HG02885 (cell line): ENCODE results near the gene TRABD.
"Not testable (repeated sequence)": the region's sequence is repeated elsewhere in the genome, so short reads cannot be mapped to it uniquely, and the experiment has no call there.

Experiments
- ATAC-seq: cut with Tn5 transposase; IDR thresholded peaks from one replicate; pipeline ENCODE4 v1.9.1; 2021; ENCODE audit warnings: mild to moderate bottlenecking; ENCODE audit not compliant: unreplicated experiment, poor library complexity

TRABD gene

GRCh38 chr22:50151571-50152537 lies 33.9 kb upstream of the TRABD start:
- ATAC-seq, result no peak

GRCh38 chr22:50153056-50153755 lies 32.5 kb upstream of the TRABD start:
- ATAC-seq, result no peak

GRCh38 chr22:50153756-50154140 lies 32.0 kb upstream of the TRABD start:
- no peak for ATAC-seq

- ATAC-seq, result no peak
These were observed 27.9 kb upstream of the TRABD start for GRCh38 chr22:50157709-50158375.

GRCh38 chr22:50160947-50161346 lies 24.8 kb upstream of the TRABD start:
- ATAC-seq, result no peak

- ATAC-seq, result no peak
These were observed 24.0 kb upstream of the TRABD start for GRCh38 chr22:50161508-50162390.

GRCh38 chr22:50162391-50162956 lies 23.2 kb upstream of the TRABD start:
- no peak for ATAC-seq

GRCh38 chr22:50165436-50166123 lies 20.1 kb upstream of the TRABD start:
- ATAC-seq, result no peak

- ATAC-seq, result no peak
These were observed 17.8 kb upstream of the TRABD start for GRCh38 chr22:50167689-50168489.

GRCh38 chr22:50168490-50169180 lies 17.1 kb upstream of the TRABD start:
- not testable (repeated sequence) for ATAC-seq

- ATAC-seq, result no peak
These were observed 16.4 kb upstream of the TRABD start for GRCh38 chr22:50169181-50169759.

GRCh38 chr22:50169774-50170341 lies 15.9 kb upstream of the TRABD start:
- ATAC-seq, result no peak

GRCh38 chr22:50170453-50171318 lies 15.0 kb upstream of the TRABD start, which contains the start of gene PANX2:
PANX2 (plus strand) TSS chr22:50170731; CDS start chr22:50170731, 0 bp downstream.
- no peak for ATAC-seq

GRCh38 chr22:50171319-50171964 lies 14.3 kb upstream of the TRABD start:
- ATAC-seq, result no peak

- ATAC-seq, result no peak
These were observed 13.7 kb upstream of the TRABD start for GRCh38 chr22:50171965-50172421.
